ENCODE measurements around the gene IBTK. TPM values are rescaled to one million over a fixed set of nuclear protein-coding genes. Genes with fewer than 3 reads are reported as not detected.
"Not testable (repeated sequence)": the region's sequence is repeated elsewhere in the genome, so short reads cannot be mapped to it uniquely, and the experiment has no call there.

Gene IBTK
- total RNA-seq, 1 experiment from 2014 or later, result 17.1 TPM

DNA sequence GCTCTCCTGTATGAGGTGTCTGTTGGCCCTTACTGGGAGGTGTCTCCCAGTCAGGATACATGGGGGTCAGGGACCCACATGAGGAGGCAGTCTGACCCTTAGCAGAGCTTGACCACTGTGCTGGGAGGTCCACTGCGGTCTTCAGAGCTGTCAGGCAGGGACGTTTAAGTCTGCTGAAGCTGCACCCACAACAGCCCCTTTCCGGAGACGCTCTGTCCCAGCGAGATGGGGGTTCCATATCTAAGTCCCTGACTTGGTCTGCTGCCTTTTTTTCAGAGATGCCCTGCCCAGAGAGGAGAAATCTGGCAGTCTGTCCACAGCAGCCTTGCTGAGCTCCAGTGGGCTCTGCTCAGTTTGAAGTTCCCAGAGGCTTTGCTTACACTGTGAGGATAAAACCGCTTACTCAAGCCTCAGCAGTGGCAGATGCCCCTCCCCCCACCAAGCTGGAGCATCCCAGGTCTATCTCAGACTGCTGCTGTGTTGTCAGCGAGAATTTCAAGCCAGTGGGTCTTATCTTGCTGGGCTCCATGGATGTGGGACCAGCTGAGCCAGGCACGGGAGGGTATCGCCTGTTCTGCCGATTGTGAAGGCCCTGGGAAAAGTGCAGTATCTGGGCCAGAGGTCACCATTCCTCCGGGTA, 36.3 kb upstream of the IBTK start:
- no peak overlapping the region for H2BK120ac ChIP-seq (ENCODE audit: low read depth, low read length, poor library complexity, severe bottlenecking)
- Mint-ChIP-seq H3K4me1 (peaks cover 3 to 9% of the 10 kb centered on the region in 2 experiments), H3K27me3 (ENCODE audit: low read depth) (peaks cover 2% of the 10 kb centered on the region; the same call in 1 of the 2 replicates), H3K4me3 (no peak overlapping the region), H3K27ac (no peak overlapping the region), H3K9me3 (peaks cover 0 to 2% of the 10 kb centered on the region in 2 experiments; a peak in 1 of 5 replicates), H3K36me3 (ENCODE audit: insufficient read depth in 1 of 3, low read depth in 3 of 3) (no peaks in the 10 kb centered on the region; a peak in 1 of 7 replicates)
- H3K79me1 ChIP-seq (ENCODE audit: insufficient read depth, low read depth, low read length, poor library complexity, severe bottlenecking), result no peaks in the 10 kb centered on the region
- no peak overlapping the region for H4K91ac ChIP-seq (ENCODE audit: insufficient read length, low read depth, low read length)
- no peak overlapping the region for H3K56ac ChIP-seq (ENCODE audit: insufficient read length, low read depth, low read length)
- no peak overlapping the region for H3K27ac ChIP-seq (ENCODE audit: insufficient read length, low read depth, low read length)
- no peak for DNase-seq
- H3K9me3 ChIP-seq (ENCODE audit: control insufficient read depth, low read depth, low read length), result no peaks in the 10 kb centered on the region
- H4K5ac ChIP-seq (ENCODE audit: insufficient read length, low read depth, low read length), result no peak overlapping the region
- H2BK15ac ChIP-seq (ENCODE audit: low read depth, low read length), result no peak overlapping the region
- H4K20me1 ChIP-seq (ENCODE audit: control insufficient read depth, insufficient read depth, insufficient read length), result no peaks in the 10 kb centered on the region
- H3K23ac ChIP-seq (ENCODE audit: insufficient read length, low read depth, low read length), result no peak overlapping the region
- H3K79me2 ChIP-seq (ENCODE audit: insufficient read depth, low read length), result no peaks in the 10 kb centered on the region
- H3T11ph ChIP-seq (ENCODE audit: low read length), result no peak overlapping the region
- no peaks in the 10 kb centered on the region for H3K27me3 ChIP-seq (ENCODE audit: insufficient read depth, low read length)
- TF ChIP-seq, protein P1, sequence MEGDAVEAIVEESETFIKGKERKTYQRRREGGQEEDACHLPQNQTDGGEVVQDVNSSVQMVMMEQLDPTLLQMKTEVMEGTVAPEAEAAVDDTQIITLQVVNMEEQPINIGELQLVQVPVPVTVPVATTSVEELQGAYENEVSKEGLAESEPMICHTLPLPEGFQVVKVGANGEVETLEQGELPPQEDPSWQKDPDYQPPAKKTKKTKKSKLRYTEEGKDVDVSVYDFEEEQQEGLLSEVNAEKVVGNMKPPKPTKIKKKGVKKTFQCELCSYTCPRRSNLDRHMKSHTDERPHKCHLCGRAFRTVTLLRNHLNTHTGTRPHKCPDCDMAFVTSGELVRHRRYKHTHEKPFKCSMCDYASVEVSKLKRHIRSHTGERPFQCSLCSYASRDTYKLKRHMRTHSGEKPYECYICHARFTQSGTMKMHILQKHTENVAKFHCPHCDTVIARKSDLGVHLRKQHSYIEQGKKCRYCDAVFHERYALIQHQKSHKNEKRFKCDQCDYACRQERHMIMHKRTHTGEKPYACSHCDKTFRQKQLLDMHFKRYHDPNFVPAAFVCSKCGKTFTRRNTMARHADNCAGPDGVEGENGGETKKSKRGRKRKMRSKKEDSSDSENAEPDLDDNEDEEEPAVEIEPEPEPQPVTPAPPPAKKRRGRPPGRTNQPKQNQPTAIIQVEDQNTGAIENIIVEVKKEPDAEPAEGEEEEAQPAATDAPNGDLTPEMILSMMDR (conservative IDR thresholded peaks at IDR 0.05), result no peak
- H3K18ac ChIP-seq (ENCODE audit: insufficient read length, low read depth, low read length), result no peak overlapping the region
- H2BK5ac ChIP-seq (ENCODE audit: insufficient read length, low read length), result no peak overlapping the region
- H3K9ac ChIP-seq (ENCODE audit: extremely low read depth, insufficient read length, low read length), result no peak overlapping the region
- no peaks in the 10 kb centered on the region for H3K4me1 ChIP-seq (ENCODE audit: insufficient read depth, low read length)
- no peak overlapping the region for H2AK5ac ChIP-seq (ENCODE audit: insufficient read length, low read length)
- H4K8ac ChIP-seq (replicated peaks; ENCODE audit: insufficient read length, low read depth, low read length), result no peak overlapping the region
- no peak overlapping the region for H3K4ac ChIP-seq (ENCODE audit: low read depth, low read length)
- H2BK12ac ChIP-seq (ENCODE audit: insufficient read length, low read depth, low read length), result no peak overlapping the region
- H2AFZ ChIP-seq (ENCODE audit: low read length), result no peak overlapping the region
- H3K23me2 ChIP-seq (ENCODE audit: insufficient read length, low read depth, low read length, poor library complexity, severe bottlenecking), result no peaks in the 10 kb centered on the region
- no peak overlapping the region for H2BK20ac ChIP-seq (ENCODE audit: low read depth, low read length, poor library complexity, severe bottlenecking)
- no peak overlapping the region for H3K4me2 ChIP-seq (ENCODE audit: insufficient read depth, insufficient read length, low read length)
- no peak overlapping the region for H3K14ac ChIP-seq (ENCODE audit: insufficient read depth, low read length)
- WGBS (ENCODE audit: extremely low coverage, insufficient read length, low lambda C conversion rate), result no CpG with 5 or more reads among the region's 11 CpGs

DNA sequence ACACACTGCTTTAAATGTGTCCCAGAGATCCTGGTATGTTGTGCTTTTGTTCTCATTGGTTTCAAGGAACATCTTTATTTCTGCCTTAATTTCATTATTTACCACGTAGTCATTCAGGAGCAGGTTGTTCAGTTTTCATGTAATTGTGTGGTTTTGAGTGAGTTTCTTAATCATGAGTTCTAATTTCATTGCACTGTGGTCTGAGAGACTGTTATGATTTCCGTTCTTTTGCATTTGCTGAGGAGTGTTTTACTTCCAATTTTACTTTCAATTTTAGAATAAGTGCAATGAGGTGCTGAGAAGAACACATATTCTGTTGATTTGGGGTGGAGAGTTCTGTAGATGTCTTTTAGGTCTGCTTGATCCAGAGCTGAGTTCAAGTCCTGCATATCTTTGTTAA, 34.0 kb upstream of the IBTK start:
- not testable (repeated sequence) for H3K27ac Mint-ChIP-seq; H3K23me2 ChIP-seq (ENCODE audit: insufficient read length, low read depth, low read length, poor library complexity, severe bottlenecking); H2BK20ac ChIP-seq (ENCODE audit: low read depth, low read length, poor library complexity, severe bottlenecking); H2BK15ac ChIP-seq (ENCODE audit: low read depth, low read length); H4K20me1 ChIP-seq (ENCODE audit: control insufficient read depth, insufficient read depth, insufficient read length); H3K18ac ChIP-seq (ENCODE audit: insufficient read length, low read depth, low read length); H3T11ph ChIP-seq (ENCODE audit: low read length); H4K5ac ChIP-seq (ENCODE audit: insufficient read length, low read depth, low read length); H3K36me3 Mint-ChIP-seq (ENCODE audit: insufficient read depth in 1 of 3, low read depth in 3 of 3); H3K4ac ChIP-seq (ENCODE audit: low read depth, low read length); H3K9me3 Mint-ChIP-seq; H4K8ac ChIP-seq (replicated peaks; ENCODE audit: insufficient read length, low read depth, low read length); H2AK5ac ChIP-seq (ENCODE audit: insufficient read length, low read length); H2AFZ ChIP-seq (ENCODE audit: low read length); H3K23ac ChIP-seq (ENCODE audit: insufficient read length, low read depth, low read length); DNase-seq; H3K27me3 Mint-ChIP-seq (ENCODE audit: low read depth); H4K91ac ChIP-seq (ENCODE audit: insufficient read length, low read depth, low read length); H2BK12ac ChIP-seq (ENCODE audit: insufficient read length, low read depth, low read length); H3K4me2 ChIP-seq (ENCODE audit: insufficient read depth, insufficient read length, low read length); H2BK5ac ChIP-seq (ENCODE audit: insufficient read length, low read length); H3K27me3 ChIP-seq (ENCODE audit: insufficient read depth, low read length); H3K79me1 ChIP-seq (ENCODE audit: insufficient read depth, low read depth, low read length, poor library complexity, severe bottlenecking); H2BK120ac ChIP-seq (ENCODE audit: low read depth, low read length, poor library complexity, severe bottlenecking); H3K9ac ChIP-seq (ENCODE audit: extremely low read depth, insufficient read length, low read length); H3K4me1 Mint-ChIP-seq; H3K4me3 Mint-ChIP-seq; H3K27ac ChIP-seq (ENCODE audit: insufficient read length, low read depth, low read length); H3K56ac ChIP-seq (ENCODE audit: insufficient read length, low read depth, low read length); H3K9me3 ChIP-seq (ENCODE audit: control insufficient read depth, low read depth, low read length); H3K79me2 ChIP-seq (ENCODE audit: insufficient read depth, low read length); H3K4me1 ChIP-seq (ENCODE audit: insufficient read depth, low read length); H3K14ac ChIP-seq (ENCODE audit: insufficient read depth, low read length)
- WGBS (ENCODE audit: extremely low coverage, insufficient read length, low lambda C conversion rate), result no CpG with 5 or more reads among the region's 2 CpGs

Measured in H9 (cell line).